B cell (primary cell): Measurements from ENCODE around the gene ANKRD52. TPM values are rescaled to one million over a fixed set of nuclear protein-coding genes. Genes with fewer than 3 reads are reported as not detected.

Source experiments
- ATAC-seq: fragments of 200-7000 bp; cut with Tn5 transposase; one replicate; pipeline ENCODE4 v1.10.0; 2021; ENCODE audit warnings: low read depth, mild to moderate bottlenecking, moderate number of reproducible peaks, moderate library complexity
- CTCF ChIA-PET: fragments of 350-600 bp; sonication (Branson Sonifier 250); formaldehyde crosslinking; loops from one replicate; lab custom pipeline; 2021; ENCODE audit warnings: antibody characterized with exemption, inconsistent platforms; lab: Charles Lee
- POLR2A ChIA-PET: fragments of 350-600 bp; sonication (Branson Sonifier 250); formaldehyde crosslinking; loops from one replicate; lab custom pipeline; 2021; ENCODE audit warnings: antibody characterized with exemption; lab: Charles Lee
- DNase-seq: peaks from one replicate; pipeline ENCODE4 v3.0.0; 2013
- H2AFZ ChIP-seq: 2 replicates; pipeline ENCODE4 v1.6.1; 2012; ENCODE audit warnings: mild to moderate bottlenecking, low read depth, low read length; ENCODE audit not compliant: insufficient read depth, poor library complexity, severe bottlenecking
- H3K27ac ChIP-seq, 2 donors: 1 replicate in 1 of 2; 2 replicates in 1 of 2; pipeline ENCODE4 v1.5.1; 2012 to 2013; ENCODE audit warnings: low read length in 2 of 2, mild to moderate bottlenecking in 2 of 2, moderate library complexity in 1 of 2
- H3K27me3 ChIP-seq, 4 experiments: fragments of 200-600 bp in 1 of 4; sonication (generic) in 1 of 4; replicated peaks in 1 of 4; 1 replicate in 2 of 4; 2 replicates in 2 of 4; pipeline versions ENCODE4 v1.6.1 to v1.7.0; 2013 to 2016; ENCODE audit warnings: low read length in 3 of 4, mild to moderate bottlenecking in 2 of 4, mixed read lengths in 1 of 4, moderate library complexity in 1 of 4; ENCODE audit not compliant: insufficient read depth in 4 of 4, control insufficient read depth in 3 of 4; ENCODE audit errors: control extremely low read depth in 1 of 4
- H3K36me3 ChIP-seq, 2 experiments: replicated peaks in 1 of 2; 1 replicate in 1 of 2; 2 replicates in 1 of 2; pipeline versions ENCODE4 v1.6.1 to v1.7.1; 2013; ENCODE audit warnings: low read length in 1 of 2; ENCODE audit not compliant: insufficient read depth in 2 of 2, control insufficient read depth in 1 of 2; ENCODE audit errors: control extremely low read depth in 1 of 2, extremely low read depth in 1 of 2
- H3K4me1 ChIP-seq, 2 donors: fragments of 200-600 bp in 1 of 2; sonication (generic) in 1 of 2; 1 replicate in 1 of 2; 2 replicates in 1 of 2; pipeline versions ENCODE4 v1.5.1 to v1.6.1; 2013 to 2017; ENCODE audit warnings: low read length in 2 of 2; ENCODE audit not compliant: control insufficient read depth in 2 of 2, insufficient read depth in 2 of 2
- H3K4me2 ChIP-seq: replicated peaks from 2 replicates; pipeline ENCODE3; 2012; ENCODE audit warnings: mild to moderate bottlenecking, low read depth, low read length; ENCODE audit not compliant: poor library complexity, severe bottlenecking
- H3K4me3 ChIP-seq, 5 experiments: fragments of 200-600 bp in 1 of 5; sonication (generic) in 1 of 5; 1 replicate in 3 of 5; 2 replicates in 2 of 5; pipeline versions ENCODE4 v1.5.1 to v1.7.0; 2011 to 2016; ENCODE audit warnings: low read length in 4 of 5, mild to moderate bottlenecking in 4 of 5, low read depth in 2 of 5, control low read depth in 1 of 5, moderate library complexity in 1 of 5; ENCODE audit not compliant: insufficient read depth in 1 of 5; ENCODE audit errors: control extremely low read depth in 1 of 5, extremely low read depth in 1 of 5
- H3K79me2 ChIP-seq: fragments of 200-600 bp; sonication (generic); one replicate; pipeline ENCODE4 v1.6.0; 2016; ENCODE audit warnings: low read length; ENCODE audit not compliant: control insufficient read depth, insufficient read depth
- H3K9ac ChIP-seq: fragments of 200-600 bp; sonication (generic); 2 replicates; pipeline ENCODE4 v1.6.1; 2017; ENCODE audit warnings: mild to moderate bottlenecking, low read length, moderate library complexity
- H3K9me3 ChIP-seq, 3 donors: one replicate each; pipeline versions ENCODE4 v1.6.1 to v1.7.1; 2013; ENCODE audit warnings: low read length in 2 of 3; ENCODE audit not compliant: control insufficient read depth in 2 of 3, insufficient read depth in 1 of 3; ENCODE audit errors: control extremely low read depth in 1 of 3
- H4K20me1 ChIP-seq: 2 replicates; pipeline ENCODE4 v1.6.0; 2012; ENCODE audit warnings: mild to moderate bottlenecking, low read length; ENCODE audit not compliant: insufficient read depth, control insufficient read depth, poor library complexity, severe bottlenecking
- H3K27ac Mint-ChIP-seq: one replicate; pipeline ENCODE4 v1.8.0; 2021; ENCODE audit warnings: mixed read lengths
- H3K27me3 Mint-ChIP-seq: one replicate; pipeline ENCODE4 v1.8.0; 2021; ENCODE audit warnings: mixed read lengths
- H3K4me1 Mint-ChIP-seq: one replicate; pipeline ENCODE4 v1.8.0; 2021; ENCODE audit warnings: mixed read lengths
- H3K4me3 Mint-ChIP-seq: one replicate; pipeline ENCODE4 v1.8.0; 2021; ENCODE audit warnings: mixed read lengths
- H3K9me3 Mint-ChIP-seq: one replicate; pipeline ENCODE4 v1.8.0; 2022; ENCODE audit warnings: mixed read lengths; ENCODE audit not compliant: insufficient read depth
- EZH2 ChIP-seq: IDR thresholded peaks from 2 replicates; pipeline ENCODE4 v1.6.1; 2012; ENCODE audit warnings: borderline replicate concordance, low read depth, mild to moderate bottlenecking, moderate library complexity, low read length; ENCODE audit not compliant: insufficient read depth, poor library complexity, severe bottlenecking
- WGBS: methylation state at CpG from one replicate; pipeline ENCODE4 v1.1.5; 2013; ENCODE audit warnings: missing lambda C conversion rate; ENCODE audit not compliant: insufficient coverage; 5-methylcytosine and 5-hydroxymethylcytosine counted together
- intact Hi-C: fragments of 100-400 bp; cut with micrococcal nuclease; formaldehyde crosslinking; loops from one replicate; pipeline ENCODE4 v1.10.0; 2022
- polyA plus RNA-seq: library from polyadenylated mRNA; depleted of rRNA; stranded (reverse); fragments of >200 nt; gene quantifications from 2 replicates; pipeline ENCODE4 v1.2.3, GENCODE V29; 2012
- total RNA-seq, 2 donors: library from RNA; stranded (reverse); fragments of 120-200 nt in 1 of 2; gene quantifications; 1 replicate in 1 of 2; 2 replicates in 1 of 2; pipeline versions ENCODE4 v1.2.3 to v1.2.4, GENCODE V29; 2013 to 2022
- TF ChIP-seq, protein P1 (sequence below): fragments of 200-600 bp; IDR thresholded peaks from one replicate; pipeline ENCODE4 v1.8.0; 2022; ENCODE audit warnings: antibody characterized with exemption, mild to moderate bottlenecking

Gene ANKRD52
- total and polyA plus RNA-seq, 2 donors (not counting 1 experiment from before 2014, with no cell fraction given) = 17.9 to 46.5 TPM

- Mint-ChIP-seq H3K9me3 (no peaks in the 10 kb centered on the region), H3K4me1 (peaks cover 11% of the 10 kb centered on the region), H3K27me3 (no peaks in the 10 kb centered on the region), H3K4me3 (no peak overlapping the region), H3K27ac (no peak overlapping the region)
- intact Hi-C loops = no loop called here
- no peak for DNase-seq
- Histone ChIP-seq H2AFZ (no peak overlapping the region), H3K4me1 (peaks cover 12 to 14% of the 10 kb centered on the region in 2 donors), H3K4me3 (no peak overlapping the region), H3K4me2 (no peak overlapping the region), H3K27ac (no peak overlapping the region), H3K79me2 (peaks cover 28% of the 10 kb centered on the region), H3K27me3 (no peaks in the 10 kb centered on the region), H4K20me1 (peaks cover 21% of the 10 kb centered on the region), H3K9me3 (no peaks in the 10 kb centered on the region), H3K9ac (no peak overlapping the region), H3K36me3 (peaks cover 2 to 73% of the 10 kb centered on the region in 2 experiments)
- 96% methylated on average over 11 of the region's 11 CpGs for WGBS
- TF ChIP-seq EZH2 = no peak
- TF ChIP-seq, protein P1, sequence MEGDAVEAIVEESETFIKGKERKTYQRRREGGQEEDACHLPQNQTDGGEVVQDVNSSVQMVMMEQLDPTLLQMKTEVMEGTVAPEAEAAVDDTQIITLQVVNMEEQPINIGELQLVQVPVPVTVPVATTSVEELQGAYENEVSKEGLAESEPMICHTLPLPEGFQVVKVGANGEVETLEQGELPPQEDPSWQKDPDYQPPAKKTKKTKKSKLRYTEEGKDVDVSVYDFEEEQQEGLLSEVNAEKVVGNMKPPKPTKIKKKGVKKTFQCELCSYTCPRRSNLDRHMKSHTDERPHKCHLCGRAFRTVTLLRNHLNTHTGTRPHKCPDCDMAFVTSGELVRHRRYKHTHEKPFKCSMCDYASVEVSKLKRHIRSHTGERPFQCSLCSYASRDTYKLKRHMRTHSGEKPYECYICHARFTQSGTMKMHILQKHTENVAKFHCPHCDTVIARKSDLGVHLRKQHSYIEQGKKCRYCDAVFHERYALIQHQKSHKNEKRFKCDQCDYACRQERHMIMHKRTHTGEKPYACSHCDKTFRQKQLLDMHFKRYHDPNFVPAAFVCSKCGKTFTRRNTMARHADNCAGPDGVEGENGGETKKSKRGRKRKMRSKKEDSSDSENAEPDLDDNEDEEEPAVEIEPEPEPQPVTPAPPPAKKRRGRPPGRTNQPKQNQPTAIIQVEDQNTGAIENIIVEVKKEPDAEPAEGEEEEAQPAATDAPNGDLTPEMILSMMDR = no peak
- ATAC-seq = no peak
- ChIA-PET CTCF (interaction anchor here (1.4 kb wide), 1 partner anchor 48 kb away, joined by 4 read pairs; no protein-coding TSS in a partner anchor), POLR2A (no interaction called here)
Observed at GRCh38 chr12:56253091-56253490, 5.1 kb downstream of the ANKRD52 start.

DNA sequence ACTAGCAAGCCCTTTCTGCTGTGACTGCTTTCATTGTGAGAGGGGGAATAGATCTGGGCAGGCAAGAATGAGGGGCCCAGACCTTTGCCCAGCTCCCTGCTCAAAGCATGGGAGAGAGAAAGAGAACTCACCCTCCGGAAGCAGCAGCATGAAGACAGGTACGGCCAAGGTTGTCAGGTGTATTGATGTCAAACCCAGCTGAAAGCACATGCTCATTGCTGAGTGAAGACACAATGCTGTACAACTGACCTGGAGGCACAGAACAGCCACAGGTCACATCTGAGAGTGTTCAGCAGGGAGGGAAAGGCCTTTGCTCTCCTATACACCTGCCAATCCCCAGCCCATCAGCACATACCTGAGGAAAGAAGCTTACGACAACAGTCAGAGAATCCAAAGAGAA, 5.5 kb downstream of the ANKRD52 start:
- no peak overlapping the region for H3K27ac ChIP-seq
- no peak overlapping the region for H3K27ac Mint-ChIP-seq
- H3K9me3 Mint-ChIP-seq = no peaks in the 10 kb centered on the region
- H3K4me3 ChIP-seq = no peak overlapping the region
- no peak for ATAC-seq
- H3K4me2 ChIP-seq = no peak overlapping the region
- 96% methylated on average over 2 of the region's 3 CpGs for WGBS
- peaks cover 11% of the 10 kb centered on the region for H3K4me1 Mint-ChIP-seq
- H3K9me3 ChIP-seq = no peaks in the 10 kb centered on the region
- H3K9ac ChIP-seq = no peak overlapping the region
- ChIA-PET CTCF (interaction anchor here (1.4 kb wide), 1 partner anchor 47 kb away, joined by 4 read pairs; no protein-coding TSS in a partner anchor), POLR2A (interaction anchor here (0.7 kb wide), 1 partner anchor 14 kb away, joined by 3 read pairs; the partner anchor contains the start of gene COQ10A)
- intact Hi-C loops = no loop called here
- peaks cover 23% of the 10 kb centered on the region for H3K79me2 ChIP-seq
- no peaks in the 10 kb centered on the region for H3K27me3 Mint-ChIP-seq
- peaks cover 2 to 78% of the 10 kb centered on the region in 2 experiments for H3K36me3 ChIP-seq
- no peak overlapping the region for H2AFZ ChIP-seq
- TF ChIP-seq EZH2 = no peak
- TF ChIP-seq, protein P1 = no peak
- DNase-seq = no peak
- no peaks in the 10 kb centered on the region for H3K27me3 ChIP-seq
- peaks cover 18% of the 10 kb centered on the region for H4K20me1 ChIP-seq
- no peak overlapping the region for H3K4me3 Mint-ChIP-seq
- H3K4me1 ChIP-seq = peaks cover 11 to 13% of the 10 kb centered on the region in 2 donors
